SK-N-SH (cell line): ENCODE results near the gene DLG4.

Experiments used
- EZH2phosphoT487 ChIP-seq: fragments of 200-600 bp; sonication (generic); IDR thresholded peaks from 2 replicates; pipeline ENCODE4 v1.6.1; 2017; ENCODE audit warnings: low read depth, mixed run types, mild to moderate bottlenecking, antibody characterized with exemption, moderate library complexity, borderline replicate concordance
- POLR2AphosphoS5 ChIP-seq: IDR thresholded peaks from 2 replicates; pipeline ENCODE4 v1.6.1; 2012; ENCODE audit warnings: low read depth, low read length
- TAF1 ChIP-seq: IDR thresholded peaks from 2 replicates; pipeline ENCODE4 v1.6.1; 2012; ENCODE audit warnings: low read depth, mild to moderate bottlenecking, low read length, moderate library complexity, borderline replicate concordance
- TCF12 ChIP-seq: IDR thresholded peaks from 2 replicates; pipeline ENCODE4 v1.4.0; 2012
- USF2 ChIP-seq: fragments of 150-350 bp; IDR thresholded peaks from 2 replicates; pipeline ENCODE4 v1.6.1; 2017; ENCODE audit warnings: antibody characterized with exemption, low read length, low read depth, borderline replicate concordance
- TF ChIP-seq, protein P1 (sequence below): fragments of 200-600 bp; sonication (generic); IDR thresholded peaks from 2 replicates; pipeline ENCODE4 v1.6.1; 2017; ENCODE audit warnings: antibody characterized with exemption, mild to moderate bottlenecking, moderate library complexity

DNA sequence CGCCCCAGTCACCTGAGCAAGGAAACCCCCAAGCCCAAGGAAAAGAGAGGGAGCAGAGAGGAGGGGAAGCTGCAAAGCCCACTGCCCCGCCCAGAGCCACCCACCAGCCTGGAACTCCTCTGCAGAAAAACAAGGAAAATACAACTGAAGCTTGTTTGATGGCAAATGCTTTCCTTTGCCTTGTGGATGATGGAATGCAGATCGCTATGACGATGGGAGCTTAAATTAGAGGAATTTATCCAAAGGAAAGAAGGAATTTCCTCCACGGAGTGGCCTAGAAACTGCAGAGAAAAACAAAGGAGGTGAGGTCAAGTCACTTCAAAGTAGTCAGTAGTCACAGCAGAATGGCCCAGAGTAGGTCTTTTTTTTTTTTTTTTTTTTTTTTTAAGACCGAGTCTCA lies 73.5 kb downstream of the DLG4 start:
- TF ChIP-seq, protein P1, sequence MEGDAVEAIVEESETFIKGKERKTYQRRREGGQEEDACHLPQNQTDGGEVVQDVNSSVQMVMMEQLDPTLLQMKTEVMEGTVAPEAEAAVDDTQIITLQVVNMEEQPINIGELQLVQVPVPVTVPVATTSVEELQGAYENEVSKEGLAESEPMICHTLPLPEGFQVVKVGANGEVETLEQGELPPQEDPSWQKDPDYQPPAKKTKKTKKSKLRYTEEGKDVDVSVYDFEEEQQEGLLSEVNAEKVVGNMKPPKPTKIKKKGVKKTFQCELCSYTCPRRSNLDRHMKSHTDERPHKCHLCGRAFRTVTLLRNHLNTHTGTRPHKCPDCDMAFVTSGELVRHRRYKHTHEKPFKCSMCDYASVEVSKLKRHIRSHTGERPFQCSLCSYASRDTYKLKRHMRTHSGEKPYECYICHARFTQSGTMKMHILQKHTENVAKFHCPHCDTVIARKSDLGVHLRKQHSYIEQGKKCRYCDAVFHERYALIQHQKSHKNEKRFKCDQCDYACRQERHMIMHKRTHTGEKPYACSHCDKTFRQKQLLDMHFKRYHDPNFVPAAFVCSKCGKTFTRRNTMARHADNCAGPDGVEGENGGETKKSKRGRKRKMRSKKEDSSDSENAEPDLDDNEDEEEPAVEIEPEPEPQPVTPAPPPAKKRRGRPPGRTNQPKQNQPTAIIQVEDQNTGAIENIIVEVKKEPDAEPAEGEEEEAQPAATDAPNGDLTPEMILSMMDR, result no peak
- no peak for TF ChIP-seq POLR2AphosphoS5
- no peak for TF ChIP-seq TCF12
- no peak for TF ChIP-seq USF2
- TF ChIP-seq TAF1, result no peak
- no peak for TF ChIP-seq EZH2phosphoT487
